Measurements from ENCODE around the gene BRD3.

The BRD3 gene

DNA sequence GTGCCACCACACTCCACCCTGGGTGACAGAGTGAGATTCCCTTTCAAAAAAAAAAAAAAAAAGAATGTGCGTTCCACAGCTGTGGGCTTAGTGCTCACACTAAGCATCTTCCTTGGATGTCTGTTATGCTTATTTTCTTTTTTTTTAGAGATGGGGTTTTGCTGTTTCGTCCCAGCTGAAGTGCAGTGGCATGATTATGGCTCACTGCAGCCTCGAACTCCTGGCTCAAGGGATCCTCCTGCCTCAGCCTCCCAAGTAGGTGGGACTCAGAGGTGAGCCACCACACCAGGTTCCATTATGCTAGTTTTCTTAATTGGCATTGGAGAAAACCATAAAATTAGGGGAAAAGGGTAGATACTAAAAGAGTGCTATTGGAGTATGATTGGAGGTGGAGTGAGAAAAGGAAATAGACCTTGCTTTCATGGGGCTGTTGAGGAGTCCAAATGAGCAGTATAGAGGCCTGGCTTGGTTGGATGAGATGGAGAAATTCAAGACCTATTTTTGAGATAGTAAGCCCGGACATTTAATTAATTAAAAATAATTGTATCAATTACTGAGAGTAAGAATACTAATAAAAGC lies 43.5 kb downstream of the BRD3 start:
- no peaks in the 10 kb centered on the region for H3K9me3 ChIP-seq (ENCODE audit: control insufficient read depth in 1 of 2, low read length in 2 of 2)
- H3K4me1 ChIP-seq (ENCODE audit: control insufficient read depth in 1 of 2, insufficient read depth in 2 of 2, low read length in 2 of 2), result peaks cover 0 to 14% of the 10 kb centered on the region in 2 donors
- H3K27ac ChIP-seq (ENCODE audit: low read length), result no peak overlapping the region

GRCh38 chr9:134014946-134015345 lies 52.9 kb downstream of the BRD3 start:
- Histone ChIP-seq H3K4me1 (ENCODE audit: control insufficient read depth in 1 of 2, insufficient read depth in 2 of 2, low read length in 2 of 2) (no peaks in the 10 kb centered on the region), H3K27ac (ENCODE audit: low read length) (no peak overlapping the region), H3K4me3 (ENCODE audit: low read depth in 1 of 2, low read length in 2 of 2) (no peak overlapping the region), H3K9me3 (ENCODE audit: control insufficient read depth in 1 of 2, low read length in 2 of 2) (no peaks in the 10 kb centered on the region), H3K36me3 (ENCODE audit: control insufficient read depth in 1 of 2, insufficient read depth in 2 of 2, low read length in 2 of 2) (no peaks in the 10 kb centered on the region), H3K27me3 (ENCODE audit: low read depth, low read length) (no peaks in the 10 kb centered on the region)

More for the DNA sequence above, 43.5 kb downstream of the BRD3 start:
- Histone ChIP-seq H3K4me3 (ENCODE audit: low read depth in 1 of 2, low read length in 2 of 2) (peak overlapping the region; percentile 38 to 47), H3K27me3 (ENCODE audit: low read depth, low read length) (no peaks in the 10 kb centered on the region), H3K36me3 (ENCODE audit: control insufficient read depth in 1 of 2, insufficient read depth in 2 of 2, low read length in 2 of 2) (peaks cover 0 to 7% of the 10 kb centered on the region in 2 donors)

GRCh38 chr9:134011401-134011800 lies 56.4 kb downstream of the BRD3 start:
- H3K4me1 ChIP-seq (ENCODE audit: control insufficient read depth in 1 of 2, insufficient read depth in 2 of 2, low read length in 2 of 2), result no peaks in the 10 kb centered on the region
- H3K36me3 ChIP-seq (ENCODE audit: control insufficient read depth in 1 of 2, insufficient read depth in 2 of 2, low read length in 2 of 2), result no peaks in the 10 kb centered on the region

GRCh38 chr9:134010310-134011173 lies 57.3 kb downstream of the BRD3 start:
- H3K27ac ChIP-seq (ENCODE audit: low read length), result no peak overlapping the region
- H3K4me3 ChIP-seq (ENCODE audit: low read depth in 1 of 2, low read length in 2 of 2), result no peak overlapping the region
- no peaks in the 10 kb centered on the region for H3K27me3 ChIP-seq (ENCODE audit: low read depth, low read length)

More at GRCh38 chr9:134011401-134011800, 56.4 kb downstream of the BRD3 start:
- H3K27ac ChIP-seq (ENCODE audit: low read length), result no peak overlapping the region
- no peaks in the 10 kb centered on the region for H3K9me3 ChIP-seq (ENCODE audit: control insufficient read depth in 1 of 2, low read length in 2 of 2)
- no peak overlapping the region for H3K4me3 ChIP-seq (ENCODE audit: low read depth in 1 of 2, low read length in 2 of 2)
- H3K27me3 ChIP-seq (ENCODE audit: low read depth, low read length), result no peaks in the 10 kb centered on the region

GRCh38 chr9:134007571-134007970 lies 60.3 kb downstream of the BRD3 start:
- Histone ChIP-seq H3K36me3 (ENCODE audit: control insufficient read depth in 1 of 2, insufficient read depth in 2 of 2, low read length in 2 of 2) (no peaks in the 10 kb centered on the region), H3K27ac (ENCODE audit: low read length) (no peak overlapping the region), H3K4me3 (ENCODE audit: low read depth in 1 of 2, low read length in 2 of 2) (no peak overlapping the region), H3K27me3 (ENCODE audit: low read depth, low read length) (no peaks in the 10 kb centered on the region), H3K9me3 (ENCODE audit: control insufficient read depth in 1 of 2, low read length in 2 of 2) (no peaks in the 10 kb centered on the region), H3K4me1 (ENCODE audit: control insufficient read depth in 1 of 2, insufficient read depth in 2 of 2, low read length in 2 of 2) (no peaks in the 10 kb centered on the region)

More at GRCh38 chr9:134010310-134011173, 57.3 kb downstream of the BRD3 start:
- Histone ChIP-seq H3K9me3 (ENCODE audit: control insufficient read depth in 1 of 2, low read length in 2 of 2) (no peaks in the 10 kb centered on the region), H3K4me1 (ENCODE audit: control insufficient read depth in 1 of 2, insufficient read depth in 2 of 2, low read length in 2 of 2) (no peaks in the 10 kb centered on the region), H3K36me3 (ENCODE audit: control insufficient read depth in 1 of 2, insufficient read depth in 2 of 2, low read length in 2 of 2) (no peaks in the 10 kb centered on the region)

GRCh38 chr9:134007150-134007549 lies 60.7 kb downstream of the BRD3 start:
- no peak overlapping the region for H3K27ac ChIP-seq (ENCODE audit: low read length)
- H3K36me3 ChIP-seq (ENCODE audit: control insufficient read depth in 1 of 2, insufficient read depth in 2 of 2, low read length in 2 of 2), result no peaks in the 10 kb centered on the region
- no peaks in the 10 kb centered on the region for H3K27me3 ChIP-seq (ENCODE audit: low read depth, low read length)
- H3K4me3 ChIP-seq (ENCODE audit: low read depth in 1 of 2, low read length in 2 of 2), result no peak overlapping the region
- no peaks in the 10 kb centered on the region for H3K9me3 ChIP-seq (ENCODE audit: control insufficient read depth in 1 of 2, low read length in 2 of 2)
- no peaks in the 10 kb centered on the region for H3K4me1 ChIP-seq (ENCODE audit: control insufficient read depth in 1 of 2, insufficient read depth in 2 of 2, low read length in 2 of 2)

- H3K27ac ChIP-seq (ENCODE audit: low read length), result no peak overlapping the region
- H3K4me3 ChIP-seq (ENCODE audit: low read depth in 1 of 2, low read length in 2 of 2), result no peak overlapping the region
- H3K9me3 ChIP-seq (ENCODE audit: control insufficient read depth in 1 of 2, low read length in 2 of 2), result no peaks in the 10 kb centered on the region
- no peaks in the 10 kb centered on the region for H3K27me3 ChIP-seq (ENCODE audit: low read depth, low read length)
- no peaks in the 10 kb centered on the region for H3K36me3 ChIP-seq (ENCODE audit: control insufficient read depth in 1 of 2, insufficient read depth in 2 of 2, low read length in 2 of 2)
- H3K4me1 ChIP-seq (ENCODE audit: control insufficient read depth in 1 of 2, insufficient read depth in 2 of 2, low read length in 2 of 2), result no peaks in the 10 kb centered on the region
Measured at GRCh38 chr9:134005381-134005780, 62.4 kb downstream of the BRD3 start.

DNA sequence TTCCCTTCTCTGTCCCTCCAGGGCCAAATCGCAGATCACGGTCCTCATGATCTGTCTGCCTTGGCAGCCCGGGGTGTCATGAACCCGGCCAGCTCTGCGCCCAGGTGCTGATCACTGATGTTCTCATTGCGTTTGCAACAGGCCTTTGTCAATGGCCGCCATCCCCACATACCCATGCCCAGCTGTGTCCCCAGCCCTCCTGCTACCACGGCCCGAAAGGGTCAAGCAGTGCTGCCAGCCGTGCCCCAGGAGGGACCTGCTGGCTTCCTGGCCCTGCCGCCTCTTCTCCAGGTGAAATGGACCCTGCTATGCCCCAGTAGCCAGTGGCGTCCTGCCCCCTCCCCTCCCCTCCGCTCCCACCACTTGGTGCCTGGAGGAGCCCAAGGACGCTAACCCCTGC lies 62.9 kb downstream of the BRD3 start:
- Histone ChIP-seq H3K9me3 (ENCODE audit: control insufficient read depth in 1 of 2, low read length in 2 of 2) (no peaks in the 10 kb centered on the region), H3K36me3 (ENCODE audit: control insufficient read depth in 1 of 2, insufficient read depth in 2 of 2, low read length in 2 of 2) (no peaks in the 10 kb centered on the region), H3K4me1 (ENCODE audit: control insufficient read depth in 1 of 2, insufficient read depth in 2 of 2, low read length in 2 of 2) (no peaks in the 10 kb centered on the region), H3K27me3 (ENCODE audit: low read depth, low read length) (no peaks in the 10 kb centered on the region), H3K27ac (ENCODE audit: low read length) (no peak overlapping the region), H3K4me3 (ENCODE audit: low read depth in 1 of 2, low read length in 2 of 2) (no peak overlapping the region)

- Histone ChIP-seq H3K27me3 (ENCODE audit: low read depth, low read length) (no peaks in the 10 kb centered on the region), H3K4me3 (ENCODE audit: low read depth in 1 of 2, low read length in 2 of 2) (no peak overlapping the region), H3K36me3 (ENCODE audit: control insufficient read depth in 1 of 2, insufficient read depth in 2 of 2, low read length in 2 of 2) (no peaks in the 10 kb centered on the region), H3K9me3 (ENCODE audit: control insufficient read depth in 1 of 2, low read length in 2 of 2) (no peaks in the 10 kb centered on the region), H3K4me1 (ENCODE audit: control insufficient read depth in 1 of 2, insufficient read depth in 2 of 2, low read length in 2 of 2) (no peaks in the 10 kb centered on the region), H3K27ac (ENCODE audit: low read length) (no peak overlapping the region)
Measured at GRCh38 chr9:134004131-134004873, 63.5 kb downstream of the BRD3 start.

DNA sequence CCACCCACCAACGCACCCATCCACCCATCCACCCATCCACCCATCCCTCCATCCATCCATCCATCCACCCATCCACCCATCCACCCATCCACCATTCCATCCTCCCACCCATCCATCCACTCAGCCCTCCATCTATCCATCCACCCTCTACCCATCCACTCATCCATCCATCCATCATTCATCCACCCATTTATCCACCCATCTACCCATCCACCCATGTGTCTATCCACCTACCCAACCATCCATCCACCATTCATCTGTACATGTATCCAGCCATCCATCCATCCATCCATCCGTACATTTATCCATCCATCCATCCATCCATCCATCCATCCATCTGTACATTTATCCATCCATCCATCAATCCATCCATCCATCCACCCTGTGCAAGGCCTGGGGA lies 64.6 kb downstream of the BRD3 start:
- Histone ChIP-seq H3K9me3 (ENCODE audit: control insufficient read depth in 1 of 2, low read length in 2 of 2) (no peaks in the 10 kb centered on the region), H3K36me3 (ENCODE audit: control insufficient read depth in 1 of 2, insufficient read depth in 2 of 2, low read length in 2 of 2) (no peaks in the 10 kb centered on the region), H3K27me3 (ENCODE audit: low read depth, low read length) (no peaks in the 10 kb centered on the region), H3K27ac (ENCODE audit: low read length) (no peak overlapping the region), H3K4me1 (ENCODE audit: control insufficient read depth in 1 of 2, insufficient read depth in 2 of 2, low read length in 2 of 2) (no peaks in the 10 kb centered on the region), H3K4me3 (ENCODE audit: low read depth in 1 of 2, low read length in 2 of 2) (no peak overlapping the region)

DNA sequence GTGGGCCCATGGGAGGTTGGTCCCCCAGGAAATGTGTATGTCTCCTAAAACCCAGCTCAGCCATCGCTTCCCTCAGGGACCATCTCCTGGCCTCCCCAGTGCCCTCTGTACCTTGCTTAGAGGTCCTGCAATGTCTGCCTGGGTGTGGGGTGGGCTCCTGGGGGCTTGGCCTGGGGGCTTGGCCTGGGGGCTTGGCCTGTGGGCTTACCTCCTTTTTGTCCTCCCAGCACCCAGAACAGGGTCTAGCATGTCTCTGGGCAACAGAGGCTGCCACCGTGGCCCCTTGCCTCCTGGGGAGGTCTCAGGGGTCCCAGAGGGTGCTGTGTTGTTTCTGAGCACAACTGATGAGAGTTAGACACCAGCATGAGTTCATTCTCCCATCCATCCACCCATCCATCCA lies 65.0 kb downstream of the BRD3 start:
- Histone ChIP-seq H3K27me3 (ENCODE audit: low read depth, low read length) (no peaks in the 10 kb centered on the region), H3K36me3 (ENCODE audit: control insufficient read depth in 1 of 2, insufficient read depth in 2 of 2, low read length in 2 of 2) (no peaks in the 10 kb centered on the region), H3K4me1 (ENCODE audit: control insufficient read depth in 1 of 2, insufficient read depth in 2 of 2, low read length in 2 of 2) (no peaks in the 10 kb centered on the region), H3K4me3 (ENCODE audit: low read depth in 1 of 2, low read length in 2 of 2) (no peak overlapping the region), H3K27ac (ENCODE audit: low read length) (no peak overlapping the region), H3K9me3 (ENCODE audit: control insufficient read depth in 1 of 2, low read length in 2 of 2) (no peaks in the 10 kb centered on the region)

Data from muscle layer of duodenum (tissue), 2 donors.